GM12801 (cell line): ENCODE data around the gene FGF5.

Source experiments
- CTCF ChIP-seq: IDR thresholded peaks from one replicate; pipeline ENCODE4 v1.5.1; 2011; ENCODE audit warnings: control low read depth; ENCODE audit not compliant: insufficient read length; ENCODE audit errors: extremely low read depth

FGF5 gene

GRCh38 chr4:80270868-80271267 is 4.4 kb downstream of the FGF5 start:
- no peak for TF ChIP-seq CTCF

- no peak for TF ChIP-seq CTCF
These were observed 5.3 kb downstream of the FGF5 start for GRCh38 chr4:80271801-80272200.

GRCh38 chr4:80276931-80277330 is 10.5 kb downstream of the FGF5 start:
- TF ChIP-seq CTCF = no peak

- no peak for TF ChIP-seq CTCF
These were observed 13.3 kb downstream of the FGF5 start for GRCh38 chr4:80279751-80280150.

- TF ChIP-seq CTCF = no peak
These were observed 20.0 kb downstream of the FGF5 start for GRCh38 chr4:80286451-80286850.

- TF ChIP-seq CTCF = no peak
These were observed 27.7 kb downstream of the FGF5 start for GRCh38 chr4:80294206-80294605.

- TF ChIP-seq CTCF = no peak
These were observed 28.9 kb downstream of the FGF5 start for GRCh38 chr4:80295336-80295735.

GRCh38 chr4:80295826-80296225 is 29.4 kb downstream of the FGF5 start:
- no peak for TF ChIP-seq CTCF
